ENCODE data around the gene MYPOP. TPM values are rescaled to one million over a fixed set of nuclear protein-coding genes. Genes with fewer than 3 reads are reported as not detected.

The MYPOP gene
- total and polyA plus RNA-seq, 2 of the 13 experiments (the other 11 are each of a cell fraction or from before 2014, with no cell fraction given) = 2.3 to 2.7 TPM

DNA sequence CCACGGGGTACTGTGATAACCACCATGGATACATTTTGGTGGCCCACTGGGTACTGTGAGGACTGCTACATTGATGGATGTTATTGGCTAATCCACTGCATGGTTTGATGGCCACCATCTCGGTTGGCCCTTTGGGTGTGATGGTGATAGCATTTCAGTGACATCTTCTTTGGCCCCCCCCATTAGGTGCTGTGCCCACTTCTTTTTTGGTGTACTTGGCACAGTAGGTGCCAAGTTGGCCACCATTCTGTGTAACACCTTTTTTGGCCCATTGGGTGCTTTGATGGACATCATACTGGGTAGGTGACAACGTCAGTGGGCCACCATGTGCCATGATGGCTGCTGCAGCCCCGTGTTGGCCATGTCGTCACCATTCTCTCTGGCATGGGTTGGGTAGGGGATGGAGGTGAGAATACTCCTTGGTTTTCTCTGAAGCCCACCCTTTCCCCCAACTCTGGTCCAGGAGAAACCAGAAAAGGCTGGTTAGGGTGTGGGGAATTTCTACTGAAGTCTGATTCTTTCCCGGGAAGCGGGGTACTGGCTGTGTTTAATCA, 29.1 kb downstream of the MYPOP start (continued):
- TF ChIP-seq ZNF577 (CRISPR knock-in tag; IDR thresholded peaks at IDR 0.05; ENCODE audit: borderline replicate concordance, low read depth) = no peak
- TF ChIP-seq, protein P1, sequence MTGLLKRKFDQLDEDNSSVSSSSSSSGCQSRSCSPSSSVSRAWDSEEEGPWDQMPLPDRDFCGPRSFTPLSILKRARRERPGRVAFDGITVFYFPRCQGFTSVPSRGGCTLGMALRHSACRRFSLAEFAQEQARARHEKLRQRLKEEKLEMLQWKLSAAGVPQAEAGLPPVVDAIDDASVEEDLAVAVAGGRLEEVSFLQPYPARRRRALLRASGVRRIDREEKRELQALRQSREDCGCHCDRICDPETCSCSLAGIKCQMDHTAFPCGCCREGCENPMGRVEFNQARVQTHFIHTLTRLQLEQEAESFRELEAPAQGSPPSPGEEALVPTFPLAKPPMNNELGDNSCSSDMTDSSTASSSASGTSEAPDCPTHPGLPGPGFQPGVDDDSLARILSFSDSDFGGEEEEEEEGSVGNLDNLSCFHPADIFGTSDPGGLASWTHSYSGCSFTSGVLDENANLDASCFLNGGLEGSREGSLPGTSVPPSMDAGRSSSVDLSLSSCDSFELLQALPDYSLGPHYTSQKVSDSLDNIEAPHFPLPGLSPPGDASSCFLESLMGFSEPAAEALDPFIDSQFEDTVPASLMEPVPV (CRISPR knock-in tag; IDR thresholded peaks at IDR 0.05) = no peak
- no peak for TF ChIP-seq MIER2 (CRISPR knock-in tag; IDR thresholded peaks at IDR 0.05)
- TF ChIP-seq PRDM10 (CRISPR knock-in tag; IDR thresholded peaks at IDR 0.05; ENCODE audit: low read depth) = no peak
- TF ChIP-seq ZXDC (CRISPR knock-in tag; IDR thresholded peaks at IDR 0.05) = 0 out of 2 replicates have a peak, but pooled peaks have one; percentile 76
- no peak for TF ChIP-seq ZNF432 (CRISPR knock-in tag; IDR thresholded peaks at IDR 0.05; ENCODE audit: borderline replicate concordance)
- no peak for TF ChIP-seq TFDP2 (CRISPR knock-in tag; IDR thresholded peaks at IDR 0.05)
- no peak for TF ChIP-seq DNMT1 (CRISPR knock-in tag; IDR thresholded peaks at IDR 0.05)
- no peak for TF ChIP-seq AFF4 (CRISPR knock-in tag; IDR thresholded peaks at IDR 0.05)
- no peak for TF ChIP-seq PCBP2 (optimal IDR thresholded peaks at IDR 0.05; ENCODE audit: low read depth, low read length, poor library complexity, severe bottlenecking)
- TF ChIP-seq TRAFD1 (CRISPR knock-in tag; IDR thresholded peaks at IDR 0.05; ENCODE audit: borderline replicate concordance) = no peak
- no peak for TF ChIP-seq ZNF775 (CRISPR knock-in tag; IDR thresholded peaks at IDR 0.05; ENCODE audit: borderline replicate concordance)
- no peak for TF ChIP-seq TEAD2 (CRISPR knock-in tag; IDR thresholded peaks at IDR 0.05)
